ENCODE measurements around the gene HAUS3. TPM values are rescaled to one million over a fixed set of nuclear protein-coding genes. Genes with fewer than 3 reads are reported as not detected.

HAUS3 gene
- total and polyA plus RNA-seq, 2 of the 13 experiments (the other 11 are each of a cell fraction or from before 2014, with no cell fraction given): 3.9 to 12.6 TPM

DNA sequence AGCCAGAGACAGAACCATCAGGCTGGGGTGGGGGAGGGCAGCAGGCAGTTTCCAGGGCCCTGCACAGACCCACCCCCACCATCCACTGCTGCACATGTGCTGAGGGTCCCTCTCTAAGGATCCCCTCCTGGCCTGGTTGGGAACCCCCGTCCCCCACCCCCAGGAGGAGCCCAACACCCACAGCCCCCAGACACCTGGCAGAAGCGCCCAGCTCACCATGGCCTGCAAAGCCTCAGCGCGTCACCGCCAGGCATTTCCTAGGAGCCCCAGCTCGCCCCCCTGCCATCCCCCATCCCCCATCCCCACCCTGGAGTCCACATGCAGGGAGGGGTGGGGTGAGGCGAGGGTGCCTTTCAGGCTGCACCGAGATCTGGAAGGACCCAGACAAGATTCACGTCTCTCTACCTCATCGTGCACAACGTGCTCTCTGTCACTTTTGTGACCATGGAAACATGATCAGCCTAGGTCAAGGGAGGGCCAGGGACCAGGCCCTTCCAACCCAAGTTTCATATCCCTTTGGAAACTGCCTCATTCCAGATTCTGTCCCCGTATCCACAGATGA is 10.7 kb upstream of the HAUS3 start (continued):
- TF ChIP-seq, protein P1, sequence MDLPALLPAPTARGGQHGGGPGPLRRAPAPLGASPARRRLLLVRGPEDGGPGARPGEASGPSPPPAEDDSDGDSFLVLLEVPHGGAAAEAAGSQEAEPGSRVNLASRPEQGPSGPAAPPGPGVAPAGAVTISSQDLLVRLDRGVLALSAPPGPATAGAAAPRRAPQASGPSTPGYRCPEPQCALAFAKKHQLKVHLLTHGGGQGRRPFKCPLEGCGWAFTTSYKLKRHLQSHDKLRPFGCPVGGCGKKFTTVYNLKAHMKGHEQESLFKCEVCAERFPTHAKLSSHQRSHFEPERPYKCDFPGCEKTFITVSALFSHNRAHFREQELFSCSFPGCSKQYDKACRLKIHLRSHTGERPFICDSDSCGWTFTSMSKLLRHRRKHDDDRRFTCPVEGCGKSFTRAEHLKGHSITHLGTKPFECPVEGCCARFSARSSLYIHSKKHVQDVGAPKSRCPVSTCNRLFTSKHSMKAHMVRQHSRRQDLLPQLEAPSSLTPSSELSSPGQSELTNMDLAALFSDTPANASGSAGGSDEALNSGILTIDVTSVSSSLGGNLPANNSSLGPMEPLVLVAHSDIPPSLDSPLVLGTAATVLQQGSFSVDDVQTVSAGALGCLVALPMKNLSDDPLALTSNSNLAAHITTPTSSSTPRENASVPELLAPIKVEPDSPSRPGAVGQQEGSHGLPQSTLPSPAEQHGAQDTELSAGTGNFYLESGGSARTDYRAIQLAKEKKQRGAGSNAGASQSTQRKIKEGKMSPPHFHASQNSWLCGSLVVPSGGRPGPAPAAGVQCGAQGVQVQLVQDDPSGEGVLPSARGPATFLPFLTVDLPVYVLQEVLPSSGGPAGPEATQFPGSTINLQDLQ (CRISPR knock-in tag; IDR thresholded peaks at IDR 0.05): no peak
- TF ChIP-seq NFIB (CRISPR knock-in tag; IDR thresholded peaks at IDR 0.05; ENCODE audit: borderline replicate concordance): no peak

DNA sequence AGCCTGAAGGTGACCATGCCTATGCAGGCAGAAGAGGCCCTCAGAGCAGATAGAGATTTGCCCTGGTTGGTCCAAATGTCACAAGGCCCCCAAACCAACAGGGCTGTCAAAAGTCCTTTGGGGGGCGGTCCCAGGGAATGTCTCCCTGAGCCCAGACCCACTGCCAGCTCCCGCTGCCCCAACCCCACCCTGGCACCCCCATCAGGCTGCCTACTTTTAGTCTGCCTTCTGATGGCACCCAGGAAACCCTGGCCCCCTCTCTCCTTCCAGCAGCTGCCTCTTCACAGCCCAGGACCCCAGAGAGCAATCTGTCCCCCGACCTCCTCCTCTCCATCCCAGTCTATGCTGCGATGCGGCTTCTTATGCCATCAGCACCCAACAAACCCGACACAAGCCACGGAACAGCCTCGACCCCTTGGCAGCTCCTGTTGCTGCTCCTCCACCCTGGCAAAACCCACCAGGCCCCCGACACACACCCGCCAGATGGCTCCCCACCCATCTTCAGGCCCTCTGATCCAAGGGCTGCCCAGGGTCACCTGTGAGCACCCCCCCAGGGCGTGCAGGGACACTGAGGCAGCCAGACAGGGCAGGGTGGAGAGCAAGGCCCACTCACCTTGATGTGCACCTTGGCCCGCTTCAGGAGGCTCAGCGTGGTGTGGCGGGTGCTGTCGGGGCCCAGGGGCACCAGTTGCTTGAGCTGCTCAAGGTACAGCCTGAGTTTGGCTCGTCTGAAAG is 10.0 kb upstream of the HAUS3 start:
- no peaks in the 10 kb centered on the region for H3K27me3 ChIP-seq (ENCODE audit: control insufficient read depth in 1 of 2, insufficient read depth in 2 of 2, low read length in 2 of 2)
- no peaks in the 10 kb centered on the region for H3K9me3 ChIP-seq (ENCODE audit: low read length)
- TF ChIP-seq RBFOX2 (IDR thresholded peaks at IDR 0.05; ENCODE audit: low read depth, low read length): peak; percentile 40; the same call in 1 of the 2 replicates
- TF ChIP-seq, protein P2, sequence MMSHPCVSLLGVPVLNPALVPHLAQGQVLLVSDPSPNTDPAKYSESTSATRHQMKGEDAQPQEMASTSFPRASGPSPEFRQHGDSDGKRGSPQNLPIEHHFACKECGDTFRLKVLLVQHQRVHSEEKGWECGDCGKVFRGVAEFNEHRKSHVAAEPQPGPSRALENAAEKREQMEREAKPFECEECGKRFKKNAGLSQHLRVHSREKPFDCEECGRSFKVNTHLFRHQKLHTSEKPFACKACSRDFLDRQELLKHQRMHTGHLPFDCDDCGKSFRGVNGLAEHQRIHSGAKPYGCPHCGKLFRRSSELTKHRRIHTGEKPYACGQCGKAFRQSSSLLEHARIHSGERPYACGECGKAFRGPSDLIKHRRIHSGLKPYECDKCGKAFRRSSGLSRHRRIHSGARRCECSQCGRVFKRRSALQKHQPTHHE (CRISPR knock-in tag; IDR thresholded peaks at IDR 0.05; ENCODE audit: borderline replicate concordance): no peak
- TF ChIP-seq AGO2 (optimal IDR thresholded peaks at IDR 0.05; ENCODE audit: low read depth, low read length): peak; percentile 71
- H3K36me3 ChIP-seq (replicated peaks in 1 of 2; ENCODE audit: control insufficient read depth in 1 of 2, insufficient read depth in 2 of 2, low read length in 2 of 2): peaks cover 11% of the 10 kb centered on the region in 2 experiments; a peak in 4 of 5 replicates
- no peaks in the 10 kb centered on the region for H4K20me1 ChIP-seq (ENCODE audit: insufficient read depth, low read length)
- WGBS (ENCODE audit: low lambda C conversion rate): 97% methylated on average over 11 of the region's 16 CpGs
- no peak overlapping the region for H3K9ac ChIP-seq (ENCODE audit: insufficient read depth, low read depth, low read length)
- no peak overlapping the region for H3K4me3 ChIP-seq (replicated peaks in 1 of 3; ENCODE audit: insufficient read depth in 1 of 3, low read depth in 2 of 3, low read length in 3 of 3)
- ATAC-seq: no peak
- no peak overlapping the region for H2AFZ ChIP-seq (ENCODE audit: low read length)
- POLR2A ChIA-PET: no interaction called here
- no peaks in the 10 kb centered on the region for H3K4me1 ChIP-seq (ENCODE audit: insufficient read depth, low read length)
- H3K79me2 ChIP-seq (ENCODE audit: insufficient read depth, low read length): no peaks in the 10 kb centered on the region
- intact Hi-C loops (cut with micrococcal nuclease; ENCODE audit: unreplicated experiment): no loop called here
- no peak overlapping the region for H3K27ac ChIP-seq (ENCODE audit: extremely low read length, insufficient read depth, low read length)
- in situ Hi-C loops (cut with HindIII; ENCODE audit: extremely low pct_ligation_motif_present, low pct_unique_long_range_greater_than_20kb): no loop called here
- no peak for DNase-seq (ENCODE audit: low spot score)
- H3K4me2 ChIP-seq (ENCODE audit: low read depth, low read length): no peak overlapping the region
- CTCF ChIA-PET (ENCODE audit: low intra/inter-chr PET ratio, low total read pairs): no interaction called here
- no peak for FAIRE-seq
- BruUV-seq (replicated peaks): no TSS peak

All from HepG2 (cell line).